Natural killer cell (primary cell): ENCODE results near the gene CXXC5. TPM values are rescaled to one million over a fixed set of nuclear protein-coding genes. Genes with fewer than 3 reads are reported as not detected.

Source experiments
- ATAC-seq, 3 donors: fragments of 150-1000 bp in 2 of 3; fragments of 200-7000 bp in 1 of 3; cut with Tn5 transposase; 1 replicate in 1 of 3; 2 replicates in 2 of 3; pipeline ENCODE4 v1.10.0; 2021; ENCODE audit warnings: mild to moderate bottlenecking in 2 of 3, moderate library complexity in 2 of 3
- DNase-seq, 2 donors: peaks; one replicate each; pipeline versions ENCODE4 v3.0.0 to v3.0.0-alpha.2; 2013 to 2021; ENCODE audit warnings: mixed read lengths in 1 of 2
- H3K27ac ChIP-seq: one replicate; pipeline ENCODE4 v1.5.1; 2013; ENCODE audit warnings: mild to moderate bottlenecking, low read length
- H3K27me3 ChIP-seq: one replicate; pipeline ENCODE4 v1.6.1; 2013; ENCODE audit warnings: low read length; ENCODE audit not compliant: control insufficient read depth, insufficient read depth
- H3K36me3 ChIP-seq: one replicate; pipeline ENCODE4 v1.6.1; 2013; ENCODE audit warnings: low read length; ENCODE audit not compliant: control insufficient read depth, insufficient read depth
- H3K4me1 ChIP-seq: one replicate; pipeline ENCODE4 v1.6.1; 2013; ENCODE audit warnings: low read length; ENCODE audit not compliant: control insufficient read depth, insufficient read depth
- H3K4me3 ChIP-seq: one replicate; pipeline ENCODE4 v1.5.1; 2013; ENCODE audit warnings: low read length
- H3K9me3 ChIP-seq: one replicate; pipeline ENCODE4 v1.6.1; 2013; ENCODE audit warnings: low read length; ENCODE audit not compliant: control insufficient read depth, insufficient read depth
- H3K27ac Mint-ChIP-seq, 2 donors: one replicate each; pipeline ENCODE4 v1.8.0; 2022; ENCODE audit warnings: mild to moderate bottlenecking in 2 of 2, mixed read lengths in 2 of 2, moderate library complexity in 1 of 2
- H3K27me3 Mint-ChIP-seq, 2 donors: one replicate each; pipeline ENCODE4 v1.8.0; 2022; ENCODE audit warnings: low read depth in 2 of 2, mixed read lengths in 2 of 2
- H3K36me3 Mint-ChIP-seq: one replicate; pipeline ENCODE4 v1.8.0; 2022; ENCODE audit warnings: mixed read lengths
- H3K4me1 Mint-ChIP-seq, 2 donors: one replicate each; pipeline ENCODE4 v1.8.0; 2022; ENCODE audit warnings: mixed read lengths in 2 of 2
- H3K4me3 Mint-ChIP-seq: one replicate; pipeline ENCODE4 v1.8.0; 2022; ENCODE audit warnings: mild to moderate bottlenecking, moderate library complexity, mixed read lengths
- H3K9me3 Mint-ChIP-seq, 2 donors: one replicate each; pipeline ENCODE4 v1.8.0; 2022; ENCODE audit warnings: mixed read lengths in 2 of 2
- CTCF ChIP-seq: fragments of 200-600 bp; IDR thresholded peaks from one replicate; pipeline ENCODE4 v1.8.0; 2022; ENCODE audit warnings: antibody characterized with exemption
- WGBS: methylation state at CpG from one replicate; pipeline ENCODE4 v1.1.7; 2013; ENCODE audit warnings: missing lambda C conversion rate; ENCODE audit not compliant: insufficient coverage; 5-methylcytosine and 5-hydroxymethylcytosine counted together
- intact Hi-C: fragments of 100-400 bp; cut with micrococcal nuclease; formaldehyde crosslinking; loops from one replicate; pipeline ENCODE4 v1.14.2; 2022
- total RNA-seq, 4 donors: library from RNA; stranded (reverse); fragments of 120-200 nt in 1 of 4; gene quantifications; one replicate each; pipeline versions ENCODE4 v1.2.3 to v1.2.4, GENCODE V29; 2013 to 2022

The CXXC5 gene
- total RNA-seq, 3 donors from 2014 or later (not counting 1 experiment from before 2014, with no cell fraction given), result 75.6 to 124 (median 84.8) TPM

GRCh38 chr5:139653616-139654015 lies 5.5 kb downstream of the CXXC5 start:
- Mint-ChIP-seq H3K4me3 (peak overlapping the region; percentile 88), H3K4me1 (peaks cover 80 to 91% of the 10 kb centered on the region in 2 donors), H3K36me3 (no peaks in the 10 kb centered on the region), H3K9me3 (no peaks in the 10 kb centered on the region), H3K27ac (peak overlapping the region; percentile 91 to 94), H3K27me3 (no peaks in the 10 kb centered on the region)
- H3K9me3 ChIP-seq, result no peaks in the 10 kb centered on the region
- no peaks in the 10 kb centered on the region for H3K36me3 ChIP-seq
- TF ChIP-seq CTCF, result no peak
- peaks cover 91% of the 10 kb centered on the region for H3K4me1 ChIP-seq
- intact Hi-C loops, result loop anchor here (2.0 kb wide), 1 partner anchor 57 kb away; no protein-coding TSS in a partner anchor
- H3K27me3 ChIP-seq, result no peaks in the 10 kb centered on the region
- DNase-seq (no peak), ATAC-seq (no peak)
- peak overlapping the region; percentile 85 for H3K27ac ChIP-seq
- no peak overlapping the region for H3K4me3 ChIP-seq
- WGBS, result 19% methylated on average over 5 of the region's 5 CpGs

GRCh38 chr5:139654464-139654863 lies 6.3 kb downstream of the CXXC5 start:
- peak overlapping the region; percentile 91 to 94 for H3K27ac Mint-ChIP-seq
- H3K9me3 ChIP-seq, result no peaks in the 10 kb centered on the region
- DNase-seq, result no peak
- H3K4me3 ChIP-seq, result no peak overlapping the region
- intact Hi-C loops, result no loop called here
- H3K4me1 Mint-ChIP-seq, result peaks cover 86 to 98% of the 10 kb centered on the region in 2 donors
- peak overlapping the region; percentile 88 for H3K4me3 Mint-ChIP-seq
- no peaks in the 10 kb centered on the region for H3K9me3 Mint-ChIP-seq
- no peak for TF ChIP-seq CTCF
- peaks cover 100% of the 10 kb centered on the region for H3K4me1 ChIP-seq
- 43% methylated on average over 3 of the region's 3 CpGs for WGBS
- no peaks in the 10 kb centered on the region for H3K36me3 ChIP-seq
- H3K27ac ChIP-seq, result peak overlapping the region; percentile 85
- no peaks in the 10 kb centered on the region for H3K27me3 Mint-ChIP-seq
- H3K27me3 ChIP-seq, result no peaks in the 10 kb centered on the region
- no peaks in the 10 kb centered on the region for H3K36me3 Mint-ChIP-seq
- ATAC-seq, result no peak

- Mint-ChIP-seq H3K27me3 (no peaks in the 10 kb centered on the region), H3K4me3 (peak overlapping the region; percentile 88), H3K9me3 (no peaks in the 10 kb centered on the region), H3K4me1 (peaks cover 82 to 96% of the 10 kb centered on the region in 2 donors), H3K27ac (peak overlapping the region; percentile 91 to 94), H3K36me3 (no peaks in the 10 kb centered on the region)
- Histone ChIP-seq H3K4me1 (peaks cover 100% of the 10 kb centered on the region), H3K4me3 (no peak overlapping the region), H3K27ac (peak overlapping the region; percentile 25), H3K36me3 (no peaks in the 10 kb centered on the region), H3K27me3 (no peaks in the 10 kb centered on the region), H3K9me3 (no peaks in the 10 kb centered on the region)
- WGBS, result 76% methylated on average over 11 of the region's 13 CpGs
- intact Hi-C loops, result no loop called here
- ATAC-seq (no peak), DNase-seq (no peak)
- no peak for TF ChIP-seq CTCF
Measured at GRCh38 chr5:139654871-139655491, 6.8 kb downstream of the CXXC5 start.
